Measurements from ENCODE around the gene SLC25A10. TPM values are rescaled to one million over a fixed set of nuclear protein-coding genes. Genes with fewer than 3 reads are reported as not detected.

SLC25A10 gene
- total and polyA plus RNA-seq, 2 of the 4 experiments (the other 2 are of a cell fraction) = 14.9 to 19.0 TPM

DNA sequence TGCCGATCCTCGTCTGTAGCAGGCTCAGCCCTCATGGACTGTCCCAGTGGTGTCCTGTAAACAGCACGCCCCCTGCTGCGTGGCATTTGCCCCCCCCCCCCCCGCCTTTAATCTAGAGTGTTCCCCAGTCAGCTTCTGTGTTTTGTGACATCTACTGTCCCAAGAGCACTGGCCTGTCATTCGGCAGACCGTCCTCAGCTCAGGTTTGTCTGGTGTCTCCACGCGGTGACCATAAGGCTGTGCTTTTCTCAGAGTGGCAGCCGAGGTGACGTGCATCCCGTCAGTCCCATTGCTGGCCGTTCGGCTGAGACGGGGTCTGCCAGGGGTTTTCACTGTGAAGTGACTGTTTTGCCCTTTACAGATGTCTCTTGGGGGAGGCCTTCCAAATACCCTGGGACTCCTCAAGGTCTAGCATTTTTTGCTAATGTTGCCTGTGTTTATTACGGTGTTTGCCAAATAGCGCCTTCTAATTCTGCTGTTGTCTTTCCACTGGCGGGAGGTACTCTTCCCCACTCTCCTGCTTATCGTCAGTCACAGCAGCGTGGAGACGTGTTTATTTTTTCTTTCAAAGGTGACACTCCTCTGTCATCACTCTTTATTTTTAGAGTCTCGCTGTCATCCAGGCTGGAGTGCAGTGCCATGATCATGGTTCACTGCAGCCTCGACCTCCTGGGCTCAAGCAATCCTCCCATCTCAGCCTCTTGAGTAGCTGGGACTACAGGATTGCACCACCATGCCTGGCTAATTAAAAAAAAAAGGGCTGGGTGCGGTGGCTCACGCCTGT is 14.6 kb upstream of the SLC25A10 start:
- 83% methylated on average over 19 of the region's 25 CpGs; no CpG with 5 or more reads in 1 of the 2 experiments for WGBS, 2 experiments (ENCODE audit: extremely low coverage in 2 of 2, insufficient read length in 1 of 2)
- no peaks in the 10 kb centered on the region for H3K9me1 ChIP-seq (ENCODE audit: insufficient read depth, low read length)
- no peak overlapping the region for H3K23ac ChIP-seq (ENCODE audit: low read depth, low read length)
- DNase-seq (no peak), ATAC-seq (ENCODE audit: low read depth) (no peak)
- no TSS peak for BruUV-seq (replicated peaks)
- peaks cover 2% of the 10 kb centered on the region; the same call in 1 of the 2 replicates for H3K4me1 ChIP-seq (ENCODE audit: control insufficient read depth, insufficient read depth, low read length)
- H2BK120ac ChIP-seq (ENCODE audit: low read depth, low read length) = no peak overlapping the region
- no peak overlapping the region for H3K14ac ChIP-seq (replicated peaks; ENCODE audit: low read depth, low read length)
- dilution Hi-C loops (cut with HindIII; ENCODE audit: low sequenced_read_pairs, unreplicated experiment) (no loop called here), intact Hi-C loops (cut with micrococcal nuclease) (no loop called here), in situ Hi-C loops (cut with MboI; ENCODE audit: low sequenced_read_pairs) (no loop called here)
- no peak overlapping the region for H3K4me2 ChIP-seq (ENCODE audit: low read depth, low read length)
- no peak overlapping the region for H4K8ac ChIP-seq (ENCODE audit: low read depth in 2 of 2, low read length in 2 of 2)
- H2AFZ ChIP-seq (replicated peaks; ENCODE audit: low read length, poor library complexity) = no peak overlapping the region
- no peak overlapping the region for H4K91ac ChIP-seq (ENCODE audit: insufficient read depth, low read depth, low read length)
- H2BK20ac ChIP-seq (ENCODE audit: low read depth, low read length) = no peak overlapping the region
- no peak overlapping the region for H2BK15ac ChIP-seq (ENCODE audit: low read depth, low read length)
- no peak overlapping the region for H2BK5ac ChIP-seq (ENCODE audit: low read depth, low read length, poor library complexity, severe bottlenecking)
- H3K36me3 ChIP-seq (ENCODE audit: control insufficient read depth, insufficient read depth, low read length) = peaks cover 70% of the 10 kb centered on the region
- no peak overlapping the region for H2AK9ac ChIP-seq (replicated peaks; ENCODE audit: low read depth, low read length, poor library complexity)
- POLR2A ChIA-PET (ENCODE audit: unreplicated experiment) = no interaction called here
- no peaks in the 10 kb centered on the region for H3K27me3 ChIP-seq (ENCODE audit: control insufficient read depth, insufficient read depth, low read length)
- H3K27ac ChIP-seq (ENCODE audit: insufficient read depth, low read length) = no peak overlapping the region
- H3K18ac ChIP-seq (ENCODE audit: low read depth, low read length) = no peak overlapping the region
- H3K4me3 ChIP-seq (ENCODE audit: insufficient read depth, low read depth, low read length) = no peak overlapping the region
- H3K4ac ChIP-seq (ENCODE audit: low read depth, low read length) = no peak overlapping the region
- no peaks in the 10 kb centered on the region for H3K9me3 ChIP-seq (ENCODE audit: control insufficient read depth, insufficient read depth, low read length)
- peaks cover 67% of the 10 kb centered on the region for H4K20me1 ChIP-seq (ENCODE audit: insufficient read depth, low read length)
- H4K5ac ChIP-seq (ENCODE audit: low read depth, low read length) = no peak overlapping the region
- CTCF ChIA-PET = no interaction called here
- H3K56ac ChIP-seq (ENCODE audit: extremely low read depth, insufficient read depth, low read length) = no peak overlapping the region
- peaks cover 8 to 53% of the 10 kb centered on the region in 2 experiments; a peak in 3 of 4 replicates for H3K79me1 ChIP-seq (ENCODE audit: low read depth in 1 of 2, low read length in 2 of 2)
- no peak overlapping the region for H2AK5ac ChIP-seq (ENCODE audit: low read depth, low read length)
- no peak overlapping the region for H3K9ac ChIP-seq (ENCODE audit: low read depth, low read length)
- TF ChIP-seq NFE2L2 (IDR thresholded peaks at IDR 0.05; ENCODE audit: low read depth, low read length) (no peak), RCOR1 (IDR thresholded peaks at IDR 0.05; ENCODE audit: insufficient replicate concordance, low read length) (no peak), MAFK (IDR thresholded peaks at IDR 0.05; ENCODE audit: low read depth, low read length) (no peak), CEBPB (IDR thresholded peaks at IDR 0.05; ENCODE audit: low read depth, low read length) (no peak), POLR2A (IDR thresholded peaks at IDR 0.05; ENCODE audit: low read depth, low read length) (no peak), BHLHE40 (IDR thresholded peaks at IDR 0.05; ENCODE audit: low read depth, low read length) (no peak), MXI1 (IDR thresholded peaks at IDR 0.05; ENCODE audit: borderline replicate concordance, low read depth, low read length) (no peak), RFX5 (IDR thresholded peaks at IDR 0.05; ENCODE audit: low read depth, low read length) (no peak), CTCF (conservative IDR thresholded peaks at IDR 0.05; ENCODE audit: low read depth, low read length) (no peak), USF2 (IDR thresholded peaks at IDR 0.05; ENCODE audit: low read depth, low read length) (no peak), MAZ (IDR thresholded peaks at IDR 0.05; ENCODE audit: borderline replicate concordance, low read depth, low read length) (no peak), CHD1 (IDR thresholded peaks at IDR 0.05; ENCODE audit: low read depth, low read length) (no peak), RAD21 (IDR thresholded peaks at IDR 0.05; ENCODE audit: low read length) (no peak), SMC3 (IDR thresholded peaks at IDR 0.05; ENCODE audit: low read depth, low read length) (no peak), FOS (IDR thresholded peaks at IDR 0.05; ENCODE audit: low read depth, low read length) (no peak)
- TF ChIP-seq, protein P1, sequence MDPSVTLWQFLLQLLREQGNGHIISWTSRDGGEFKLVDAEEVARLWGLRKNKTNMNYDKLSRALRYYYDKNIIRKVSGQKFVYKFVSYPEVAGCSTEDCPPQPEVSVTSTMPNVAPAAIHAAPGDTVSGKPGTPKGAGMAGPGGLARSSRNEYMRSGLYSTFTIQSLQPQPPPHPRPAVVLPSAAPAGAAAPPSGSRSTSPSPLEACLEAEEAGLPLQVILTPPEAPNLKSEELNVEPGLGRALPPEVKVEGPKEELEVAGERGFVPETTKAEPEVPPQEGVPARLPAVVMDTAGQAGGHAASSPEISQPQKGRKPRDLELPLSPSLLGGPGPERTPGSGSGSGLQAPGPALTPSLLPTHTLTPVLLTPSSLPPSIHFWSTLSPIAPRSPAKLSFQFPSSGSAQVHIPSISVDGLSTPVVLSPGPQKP (IDR thresholded peaks at IDR 0.05; ENCODE audit: borderline replicate concordance, low read depth, low read length) = no peak

All from IMR-90 (cell line).